Thoracic aorta (tissue), 2 donors: ENCODE results near the gene MXI1. TPM values are rescaled to one million over a fixed set of nuclear protein-coding genes. Genes with fewer than 3 reads are reported as not detected.

Source experiments
- ATAC-seq: fragments of 150-250 bp; one replicate; pipeline ENCODE4 v1.8.0; 2017; ENCODE audit warnings: low read depth; ENCODE audit not compliant: insufficient number of reproducible peaks, low FRiP score
- DNase-seq: peaks from one replicate; pipeline ENCODE4 v3.0.0-alpha.2; 2020; ENCODE audit warnings: low spot score
- H3K27ac ChIP-seq, 2 donors: fragments of 200-600 bp; sonication (generic); 1 replicate in 1 of 2; 2 replicates in 1 of 2; pipeline ENCODE4 v1.5.1; 2016; ENCODE audit warnings: mild to moderate bottlenecking in 2 of 2, moderate library complexity in 2 of 2
- H3K27me3 ChIP-seq: fragments of 200-600 bp; sonication (generic); replicated peaks from 2 replicates; pipeline ENCODE4 v1.6.0; 2016; ENCODE audit warnings: mild to moderate bottlenecking; ENCODE audit not compliant: insufficient read depth
- H3K36me3 ChIP-seq: fragments of 200-600 bp; sonication (generic); one replicate; pipeline ENCODE4 v1.5.1; 2016
- H3K4me1 ChIP-seq, 2 donors: fragments of 200-600 bp; sonication (generic); 1 replicate in 1 of 2; 2 replicates in 1 of 2; pipeline versions ENCODE4 v1.5.1 to v1.6.0; 2016; ENCODE audit warnings: low read depth in 2 of 2, mild to moderate bottlenecking in 1 of 2; ENCODE audit not compliant: control insufficient read depth in 1 of 2
- H3K4me3 ChIP-seq: fragments of 200-600 bp; sonication (generic); 2 replicates; pipeline ENCODE4 v1.5.1; 2016; ENCODE audit warnings: mild to moderate bottlenecking
- H3K9me3 ChIP-seq: fragments of 200-600 bp; sonication (generic); 2 replicates; pipeline ENCODE4 v1.5.1; 2016
- total RNA-seq, 2 donors: library from RNA; depleted of rRNA; stranded (reverse); fragments of >200 nt; gene quantifications; one replicate each; pipeline versions ENCODE4 v1.1.0 to v1.2.3, GENCODE V29; 2016
- TF ChIP-seq, protein P1 (sequence below): fragments of 200-600 bp; sonication (generic); IDR thresholded peaks from one replicate; pipeline ENCODE4 v1.5.1; 2019; ENCODE audit warnings: antibody characterized with exemption

Gene MXI1
- total RNA-seq, 2 donors from 2014 or later, result 87.7 to 92.8 TPM

DNA sequence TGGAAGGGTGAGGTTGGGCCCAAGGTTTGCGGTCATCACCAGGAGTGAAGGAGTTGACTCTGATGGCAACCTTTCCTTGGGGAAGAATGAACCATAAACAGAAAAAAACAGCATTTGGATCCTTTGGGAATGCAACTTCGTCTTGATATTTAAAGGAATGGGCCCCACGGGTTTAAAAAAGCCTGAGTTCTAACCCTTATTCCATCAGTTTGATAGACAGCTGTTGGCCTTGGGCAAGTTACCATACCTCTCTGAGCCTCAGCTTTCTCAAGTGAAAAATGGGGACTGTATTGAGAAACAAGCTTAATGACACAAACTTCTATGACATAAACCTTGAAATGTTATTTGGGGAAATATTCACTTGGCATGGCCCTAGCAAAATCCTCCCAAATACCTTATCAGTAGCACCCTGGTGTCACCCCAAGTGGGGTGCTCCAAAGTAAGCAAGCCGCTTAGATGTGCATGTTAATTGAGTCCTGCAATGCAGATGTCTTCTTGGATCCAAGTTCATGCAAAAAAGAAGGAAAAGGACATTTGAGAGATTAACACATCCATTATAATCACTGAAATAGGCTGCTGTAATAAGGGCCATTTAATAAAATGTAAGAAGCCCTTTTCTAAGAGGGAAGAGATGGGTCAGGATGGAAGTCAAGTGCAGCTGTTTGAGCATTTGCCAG is 13.8 kb downstream of the MXI1 start:
- Histone ChIP-seq H3K4me3 (peak overlapping the region; percentile 68), H3K27me3 (no peaks in the 10 kb centered on the region), H3K9me3 (no peaks in the 10 kb centered on the region), H3K36me3 (no peaks in the 10 kb centered on the region), H3K27ac (peak overlapping the region; percentile 75 to 88), H3K4me1 (peaks cover 39 to 63% of the 10 kb centered on the region in 2 donors)
- ATAC-seq (no peak), DNase-seq (no peak)
- TF ChIP-seq, protein P1, sequence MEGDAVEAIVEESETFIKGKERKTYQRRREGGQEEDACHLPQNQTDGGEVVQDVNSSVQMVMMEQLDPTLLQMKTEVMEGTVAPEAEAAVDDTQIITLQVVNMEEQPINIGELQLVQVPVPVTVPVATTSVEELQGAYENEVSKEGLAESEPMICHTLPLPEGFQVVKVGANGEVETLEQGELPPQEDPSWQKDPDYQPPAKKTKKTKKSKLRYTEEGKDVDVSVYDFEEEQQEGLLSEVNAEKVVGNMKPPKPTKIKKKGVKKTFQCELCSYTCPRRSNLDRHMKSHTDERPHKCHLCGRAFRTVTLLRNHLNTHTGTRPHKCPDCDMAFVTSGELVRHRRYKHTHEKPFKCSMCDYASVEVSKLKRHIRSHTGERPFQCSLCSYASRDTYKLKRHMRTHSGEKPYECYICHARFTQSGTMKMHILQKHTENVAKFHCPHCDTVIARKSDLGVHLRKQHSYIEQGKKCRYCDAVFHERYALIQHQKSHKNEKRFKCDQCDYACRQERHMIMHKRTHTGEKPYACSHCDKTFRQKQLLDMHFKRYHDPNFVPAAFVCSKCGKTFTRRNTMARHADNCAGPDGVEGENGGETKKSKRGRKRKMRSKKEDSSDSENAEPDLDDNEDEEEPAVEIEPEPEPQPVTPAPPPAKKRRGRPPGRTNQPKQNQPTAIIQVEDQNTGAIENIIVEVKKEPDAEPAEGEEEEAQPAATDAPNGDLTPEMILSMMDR, result no peak

GRCh38 chr10:110221721-110222261 is 14.4 kb downstream of the MXI1 start:
- ATAC-seq (peak; percentile 77), DNase-seq (peak; percentile 81)
- Histone ChIP-seq H3K4me1 (peaks cover 36 to 57% of the 10 kb centered on the region in 2 donors), H3K36me3 (no peaks in the 10 kb centered on the region), H3K4me3 (peak overlapping the region; percentile 68), H3K27ac (peak overlapping the region; percentile 75 to 88), H3K27me3 (no peaks in the 10 kb centered on the region), H3K9me3 (no peaks in the 10 kb centered on the region)
- TF ChIP-seq, protein P1, result no peak

DNA sequence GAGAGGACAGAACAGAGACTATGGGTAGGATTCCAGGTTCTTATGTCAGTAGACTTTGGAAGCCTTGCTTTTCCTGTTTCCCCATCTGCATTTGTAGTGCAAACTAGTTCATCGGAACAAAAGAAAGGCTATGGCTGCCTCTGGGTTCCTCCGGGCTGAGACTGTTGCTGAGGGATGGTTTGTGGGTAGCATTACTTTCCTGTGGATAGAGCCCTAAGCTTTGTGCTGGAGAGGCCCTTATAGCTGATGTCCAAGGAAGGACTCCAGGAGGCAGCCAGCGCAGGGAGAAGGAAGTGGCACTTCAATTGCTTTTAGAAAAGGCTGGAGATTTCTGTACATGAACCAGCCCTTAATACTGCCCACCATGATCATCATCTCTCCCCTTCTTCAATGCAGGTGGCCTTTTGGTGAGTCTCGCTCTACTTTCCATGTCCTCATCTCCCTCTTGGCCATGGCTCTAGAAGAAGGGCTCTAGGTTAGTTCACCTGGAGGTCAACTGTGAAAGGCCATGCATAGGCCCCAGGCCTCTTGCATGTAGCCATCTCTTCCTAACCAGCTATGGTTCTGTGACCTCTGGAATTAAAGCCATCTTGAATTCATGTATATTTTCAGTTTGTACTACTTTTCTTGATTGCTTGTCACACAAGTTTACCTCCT is 15.4 kb downstream of the MXI1 start:
- TF ChIP-seq, protein P1, result no peak
- Histone ChIP-seq H3K27ac (peak overlapping the region; percentile 75 to 88), H3K36me3 (no peaks in the 10 kb centered on the region), H3K27me3 (no peaks in the 10 kb centered on the region), H3K4me1 (peaks cover 29 to 50% of the 10 kb centered on the region in 2 donors), H3K9me3 (no peaks in the 10 kb centered on the region), H3K4me3 (no peak overlapping the region)
- DNase-seq (no peak), ATAC-seq (no peak)

DNA sequence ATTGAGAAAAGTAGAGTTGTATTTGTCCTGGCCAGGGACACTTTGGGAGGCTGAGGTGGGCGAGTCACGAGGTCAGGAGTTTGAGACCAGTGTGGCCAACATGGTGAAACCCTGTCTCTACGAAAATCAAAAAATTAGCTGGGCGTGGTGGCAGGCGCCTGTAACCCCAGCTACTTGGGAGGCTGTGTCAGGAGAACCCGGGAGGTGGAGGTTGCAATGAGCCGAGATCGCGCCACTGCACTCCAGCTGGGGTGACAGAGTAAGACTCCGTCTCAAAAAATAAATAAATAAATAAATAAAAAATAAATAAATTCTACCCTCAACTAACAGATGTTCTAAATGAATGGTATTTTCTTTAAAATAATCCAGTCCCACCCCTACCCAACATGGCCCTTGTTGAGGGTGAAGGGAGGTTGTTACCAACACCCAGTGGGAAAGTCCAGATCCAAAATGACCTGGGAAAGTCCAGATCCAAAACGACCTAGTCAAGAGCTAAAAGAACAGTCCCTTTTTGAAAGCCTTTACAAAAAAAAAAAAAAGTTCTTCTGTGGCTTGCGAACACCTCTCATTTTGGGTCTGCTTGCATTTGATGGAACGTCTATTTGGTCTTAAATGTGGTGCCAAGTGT is 16.0 kb downstream of the MXI1 start:
- no peak for ATAC-seq
- H3K27me3 ChIP-seq, result no peaks in the 10 kb centered on the region

More for the DNA sequence above, 16.0 kb downstream of the MXI1 start:
- H3K27ac ChIP-seq, result peak overlapping the region; percentile 75 to 88
- no peak overlapping the region for H3K4me3 ChIP-seq
- DNase-seq, result no peak
- H3K36me3 ChIP-seq, result peaks cover under 1% of the 10 kb centered on the region
- H3K4me1 ChIP-seq, result peaks cover 33 to 53% of the 10 kb centered on the region in 2 donors
- TF ChIP-seq, protein P1, result no peak
- no peaks in the 10 kb centered on the region for H3K9me3 ChIP-seq
